ENCODE results near the gene ALDH1A1.

- TF ChIP-seq POLR2A (IDR thresholded peaks at IDR 0.05; ENCODE audit: low read depth): no peak
- no peak for TF ChIP-seq POLR2AphosphoS5 (IDR thresholded peaks at IDR 0.05)
- TF ChIP-seq CTCF (IDR thresholded peaks at IDR 0.05): no peak
- TF ChIP-seq EP300 (IDR thresholded peaks at IDR 0.05): no peak
These were observed 50.6 kb downstream of the ALDH1A1 start for GRCh38 chr9:72902268-72902667.
